Panc1 (cell line): ENCODE measurements around the gene JADE1. TPM values are rescaled to one million over a fixed set of nuclear protein-coding genes. Genes with fewer than 3 reads are reported as not detected.

Experiments
- ATAC-seq: fragments of 200-7000 bp; cut with Tn5 transposase; 2 replicates; pipeline ENCODE4 v1.9.1; 2020; ENCODE audit warnings: mild to moderate bottlenecking, moderate library complexity
- BruUV-seq: library from RNA; stranded (reverse); fragments of 400-500 nt; replicated peaks from 2 replicates; lab custom pipeline; 2021; lab: Mats Ljungman, UMichigan
- CTCF ChIA-PET: fragments of 300-600 bp; sonication (Branson Sonifier 250); formaldehyde crosslinking; loops from one replicate; lab custom pipeline; 2022; ENCODE audit warnings: antibody characterized with exemption; lab: Charles Lee
- POLR2A ChIA-PET: fragments of 300-600 bp; sonication (Branson Sonifier 250); formaldehyde crosslinking; loops from one replicate; lab custom pipeline; 2022; ENCODE audit warnings: antibody characterized with exemption; lab: Charles Lee
- DNase-seq: peaks from one replicate; pipeline ENCODE4 v3.0.0-alpha.2; 2010; ENCODE audit warnings: low read depth, low spot score
- H3K27ac ChIP-seq: 2 replicates; pipeline ENCODE4 v1.5.1; 2011; ENCODE audit warnings: mild to moderate bottlenecking, low read length, inconsistent platforms
- H3K27me3 ChIP-seq: fragments of 200-500 bp; sonication (Bioruptor generic); 2 replicates; pipeline ENCODE4 v1.6.0; 2014; ENCODE audit warnings: low read length, inconsistent platforms; ENCODE audit not compliant: control insufficient read depth, insufficient read depth
- H3K36me3 ChIP-seq: fragments of 200-500 bp; sonication (Bioruptor generic); 2 replicates; pipeline ENCODE4 v1.5.1; 2014; ENCODE audit warnings: inconsistent platforms, mild to moderate bottlenecking, low read length, moderate library complexity; ENCODE audit not compliant: control insufficient read depth, insufficient read depth
- H3K4me1 ChIP-seq: 2 replicates; pipeline ENCODE4 v1.5.1; 2011; ENCODE audit warnings: inconsistent platforms, mild to moderate bottlenecking, low read length, moderate library complexity; ENCODE audit not compliant: control insufficient read depth, insufficient read depth
- H3K4me3 ChIP-seq, 2 experiments: 2 replicates each; pipeline ENCODE4 v1.5.1; 2011 to 2012; ENCODE audit warnings: low read depth in 2 of 2, low read length in 2 of 2, mild to moderate bottlenecking in 2 of 2, inconsistent platforms in 1 of 2, moderate library complexity in 1 of 2
- H3K9me3 ChIP-seq: fragments of 200-500 bp; sonication (Bioruptor generic); 2 replicates; pipeline ENCODE4 v1.5.1; 2014; ENCODE audit warnings: low read depth, mild to moderate bottlenecking, inconsistent platforms, low read length, moderate library complexity; ENCODE audit not compliant: control insufficient read depth, insufficient read depth
- CTCF ChIP-seq: fragments of 450-650 bp; IDR thresholded peaks from 2 replicates; pipeline ENCODE4 v1.5.1; 2017; ENCODE audit warnings: mild to moderate bottlenecking
- POLR2AphosphoS5 ChIP-seq: IDR thresholded peaks from 2 replicates; pipeline ENCODE4 v1.6.1; 2012; ENCODE audit warnings: mild to moderate bottlenecking, low read depth, low read length, moderate library complexity
- REST ChIP-seq, 2 experiments: IDR thresholded peaks; 2 replicates each; pipeline ENCODE4 v1.6.1; 2011 to 2012; ENCODE audit warnings: low read depth in 2 of 2, control low read depth in 1 of 2, low read length in 1 of 2, mild to moderate bottlenecking in 1 of 2, moderate library complexity in 1 of 2; ENCODE audit not compliant: insufficient read depth in 1 of 2
- SIN3A ChIP-seq: IDR thresholded peaks from 2 replicates; pipeline ENCODE4 v1.6.1; 2012; ENCODE audit warnings: low read depth, mild to moderate bottlenecking, low read length, moderate library complexity, borderline replicate concordance; ENCODE audit not compliant: insufficient read depth
- TCF7L2 ChIP-seq: IDR thresholded peaks from 2 replicates; pipeline ENCODE4 v1.6.1; 2011; ENCODE audit warnings: mild to moderate bottlenecking, low read depth, low read length, inconsistent platforms
- in situ Hi-C: cut with HindIII; loops from 2 replicates; pipeline ENCODE4 v1.10.0; 2016; ENCODE audit warnings: low sequenced_read_pairs, low pct_unique_long_range_greater_than_20kb
- intact Hi-C: fragments of 100-400 bp; cut with micrococcal nuclease; formaldehyde crosslinking; loops from one replicate; pipeline ENCODE4 v1.10.0; 2022; ENCODE audit not compliant: unreplicated experiment
- total RNA-seq: library from RNA; stranded (reverse); gene quantifications from one replicate; pipeline ENCODE4 v1.2.1, GENCODE V29; 2021; ENCODE audit not compliant: unreplicated experiment

The JADE1 gene
- total RNA-seq, 1 experiment from 2014 or later: 23.4 TPM

- Histone ChIP-seq H3K4me1 (peaks cover 24% of the 10 kb centered on the region), H3K36me3 (no peaks in the 10 kb centered on the region), H3K27me3 (no peaks in the 10 kb centered on the region), H3K27ac (no peak overlapping the region), H3K9me3 (no peaks in the 10 kb centered on the region), H3K4me3 (no peak overlapping the region)
- in situ Hi-C loops (no loop called here), intact Hi-C loops (no loop called here)
- ChIA-PET CTCF (no interaction called here), POLR2A (interaction anchor here (0.6 kb wide), 1 partner anchor 154 kb away, joined by 3 read pairs; no protein-coding TSS in a partner anchor)
- DNase-seq: no peak
- TF ChIP-seq CTCF: no peak
- TF ChIP-seq SIN3A: no peak
- no peak for TF ChIP-seq POLR2AphosphoS5
- no peak for TF ChIP-seq REST (IDR thresholded peaks at IDR 0.05; ENCODE audit: insufficient read depth in 1 of 2, low read depth in 2 of 2, low read length in 1 of 2)
- no peak for TF ChIP-seq TCF7L2
- ATAC-seq: no peak
- BruUV-seq: no TSS peak
Observed at GRCh38 chr4:128818442-128818841, 8.9 kb downstream of the JADE1 start.

GRCh38 chr4:128819082-128819742 is 9.7 kb downstream of the JADE1 start:
- intact Hi-C loops (no loop called here), in situ Hi-C loops (no loop called here)
- Histone ChIP-seq H3K4me1 (peaks cover 17% of the 10 kb centered on the region), H3K27ac (no peak overlapping the region), H3K9me3 (no peaks in the 10 kb centered on the region), H3K36me3 (no peaks in the 10 kb centered on the region), H3K4me3 (no peak overlapping the region), H3K27me3 (no peaks in the 10 kb centered on the region)
- ChIA-PET CTCF (no interaction called here), POLR2A (interaction anchor here (0.6 to 0.7 kb wide), 2 partner anchors 154 to 480 kb away, joined by 3 read pairs; no protein-coding TSS in a partner anchor)
- TF ChIP-seq TCF7L2 (no peak), POLR2AphosphoS5 (no peak), SIN3A (no peak), CTCF (no peak), REST (IDR thresholded peaks at IDR 0.05; ENCODE audit: insufficient read depth in 1 of 2, low read depth in 2 of 2, low read length in 1 of 2) (no peak)
- no peak for DNase-seq
- ATAC-seq: no peak
- no TSS peak for BruUV-seq
